WI38 (cell line): Measurements from ENCODE around the gene TMTC1.

ENCODE experiments used
- H3K4me3 ChIP-seq: 2 replicates; pipeline ENCODE4 v1.5.1; 2011; ENCODE audit warnings: low read depth, mild to moderate bottlenecking, control low read depth, low read length
- CTCF ChIP-seq: IDR thresholded peaks from 2 replicates; pipeline ENCODE4 v1.5.1; 2012; ENCODE audit warnings: low read depth, mild to moderate bottlenecking, control low read depth, low read length

Gene TMTC1

GRCh38 chr12:29622251-29622650 lies 161.5 kb downstream of the TMTC1 start:
- H3K4me3 ChIP-seq: no peak overlapping the region
- no peak for TF ChIP-seq CTCF

GRCh38 chr12:29620030-29620429 lies 163.7 kb downstream of the TMTC1 start:
- H3K4me3 ChIP-seq: no peak overlapping the region
- no peak for TF ChIP-seq CTCF

- no peak overlapping the region for H3K4me3 ChIP-seq
- no peak for TF ChIP-seq CTCF
These were observed 166.3 kb downstream of the TMTC1 start for GRCh38 chr12:29617407-29617803.

DNA sequence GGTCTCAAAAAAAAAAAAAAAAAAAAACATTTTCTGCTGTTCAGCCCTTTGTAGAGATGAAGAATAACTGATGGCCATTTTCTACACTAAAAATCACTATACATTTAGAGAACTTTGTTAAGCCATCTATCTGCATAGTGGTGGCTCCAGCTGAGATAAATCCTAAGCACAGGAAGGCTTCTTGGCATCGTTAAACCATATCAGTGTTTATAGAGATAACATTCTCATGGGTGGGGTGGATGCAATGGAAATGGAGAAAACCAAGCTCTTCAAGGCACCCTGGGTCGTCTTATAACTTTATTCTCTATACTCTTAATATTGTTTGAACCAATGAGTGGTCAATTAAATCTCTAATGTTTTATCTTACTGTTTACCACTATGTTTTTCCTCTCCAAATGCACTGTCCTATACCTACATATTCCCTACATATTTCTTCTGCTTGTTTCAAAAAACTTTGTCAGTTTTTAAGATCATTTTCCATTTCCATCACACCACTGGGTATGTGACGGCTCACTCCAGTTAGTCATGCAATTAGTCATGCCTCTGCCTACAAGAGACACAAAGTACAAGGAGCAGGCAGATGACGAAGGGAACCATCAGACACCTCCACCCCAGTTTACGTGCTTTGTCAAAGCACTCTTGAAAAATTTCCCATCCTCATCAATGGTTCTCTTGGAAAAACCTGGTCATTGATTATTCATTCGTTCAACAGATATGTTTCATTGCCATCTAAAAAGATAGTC lies 166.9 kb downstream of the TMTC1 start:
- TF ChIP-seq CTCF: no peak
- no peak overlapping the region for H3K4me3 ChIP-seq

GRCh38 chr12:29614694-29615325 lies 168.9 kb downstream of the TMTC1 start:
- TF ChIP-seq CTCF: no peak
- no peak overlapping the region for H3K4me3 ChIP-seq

DNA sequence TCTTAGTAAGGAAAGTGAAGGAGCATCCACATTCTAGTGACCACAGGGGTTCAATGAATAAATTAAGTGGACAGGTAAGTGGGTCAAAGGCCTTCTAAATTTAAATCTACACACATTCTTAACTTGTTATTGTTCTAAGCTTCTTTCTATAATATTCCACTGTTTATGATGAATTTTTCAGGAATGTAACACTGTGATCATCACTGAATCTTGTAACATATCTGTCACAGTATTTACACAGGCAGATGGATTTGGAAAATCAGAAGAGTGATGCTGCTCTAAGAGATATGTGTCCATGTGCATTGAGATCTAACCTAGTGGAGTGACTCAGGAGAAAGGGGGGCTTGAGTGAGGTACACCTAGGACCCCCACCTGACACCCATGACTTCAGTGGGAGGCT lies 170.8 kb downstream of the TMTC1 start:
- TF ChIP-seq CTCF: no peak
- no peak overlapping the region for H3K4me3 ChIP-seq

GRCh38 chr12:29611906-29612305 lies 171.8 kb downstream of the TMTC1 start:
- H3K4me3 ChIP-seq: no peak overlapping the region
- no peak for TF ChIP-seq CTCF
